GM23248 (cell line): ENCODE measurements around the gene PFKP.

Experiments
- EZH2 ChIP-seq: fragments of 200-600 bp; sonication (generic); IDR thresholded peaks from 2 replicates; pipeline ENCODE4 v1.6.1; 2018; ENCODE audit warnings: antibody characterized with exemption, mild to moderate bottlenecking; ENCODE audit not compliant: insufficient read depth, poor library complexity, severe bottlenecking
- EZH2phosphoT487 ChIP-seq: fragments of 200-600 bp; sonication (generic); IDR thresholded peaks from 2 replicates; pipeline ENCODE4 v1.6.1; 2018; ENCODE audit warnings: antibody characterized with exemption, moderate library complexity, mild to moderate bottlenecking, low read depth; ENCODE audit not compliant: insufficient read depth

GRCh38 chr10:3095373-3096139 is 28.2 kb downstream of the PFKP start:
- TF ChIP-seq EZH2phosphoT487 = peak; percentile 90
- no peak for TF ChIP-seq EZH2
